GM18498 (cell line): ENCODE data around the gene ST3GAL5.

ENCODE experiments used
- ATAC-seq: cut with Tn5 transposase; IDR thresholded peaks from one replicate; pipeline ENCODE4 v1.9.1; 2021; ENCODE audit warnings: mild to moderate bottlenecking, moderate library complexity; ENCODE audit not compliant: unreplicated experiment

Gene ST3GAL5

DNA sequence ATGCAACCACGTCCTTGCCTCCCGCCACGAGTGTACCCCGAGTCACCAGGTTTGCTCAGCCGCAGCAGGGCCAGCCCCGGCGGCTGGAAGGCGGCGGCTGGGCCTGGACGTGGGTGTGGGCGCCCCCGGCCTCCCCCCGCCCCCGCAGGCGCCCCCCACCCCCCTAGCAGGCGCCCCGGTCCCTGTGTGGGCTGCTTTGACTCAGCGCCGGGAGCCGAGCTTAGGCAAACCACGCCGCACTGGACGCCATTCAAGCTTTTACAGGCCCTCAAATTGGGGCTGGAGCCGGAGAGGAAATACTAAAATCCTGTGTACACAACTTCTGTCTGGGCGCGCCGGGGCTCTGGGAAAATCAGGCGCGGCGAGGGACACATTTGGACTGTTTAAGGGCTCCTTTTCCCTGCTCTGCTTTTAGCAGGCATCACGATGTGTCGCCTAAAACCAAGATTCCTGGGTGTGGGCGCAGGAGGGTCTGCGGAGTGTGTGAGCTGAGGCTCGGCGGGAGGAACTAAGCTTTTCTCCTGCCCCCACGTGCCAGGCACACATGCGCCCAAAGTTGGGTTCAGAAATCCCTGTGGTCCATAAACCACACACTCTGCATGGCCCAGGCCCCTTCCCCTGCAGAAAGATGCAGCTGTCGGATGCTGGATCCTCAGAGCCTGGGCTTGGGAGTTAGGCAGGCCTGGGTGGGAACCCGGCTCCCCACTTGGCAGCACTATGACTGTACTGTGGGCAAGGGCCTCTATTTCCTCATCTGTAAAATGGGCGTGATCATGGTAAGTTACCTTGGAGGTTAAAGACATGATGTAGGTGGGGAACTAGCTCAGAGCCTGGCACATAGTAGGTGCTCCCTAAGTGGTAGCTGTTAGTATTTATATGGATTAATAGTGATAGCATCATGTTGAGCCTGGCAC lies 77.4 kb downstream of the ST3GAL5 start:
- ATAC-seq = no peak

DNA sequence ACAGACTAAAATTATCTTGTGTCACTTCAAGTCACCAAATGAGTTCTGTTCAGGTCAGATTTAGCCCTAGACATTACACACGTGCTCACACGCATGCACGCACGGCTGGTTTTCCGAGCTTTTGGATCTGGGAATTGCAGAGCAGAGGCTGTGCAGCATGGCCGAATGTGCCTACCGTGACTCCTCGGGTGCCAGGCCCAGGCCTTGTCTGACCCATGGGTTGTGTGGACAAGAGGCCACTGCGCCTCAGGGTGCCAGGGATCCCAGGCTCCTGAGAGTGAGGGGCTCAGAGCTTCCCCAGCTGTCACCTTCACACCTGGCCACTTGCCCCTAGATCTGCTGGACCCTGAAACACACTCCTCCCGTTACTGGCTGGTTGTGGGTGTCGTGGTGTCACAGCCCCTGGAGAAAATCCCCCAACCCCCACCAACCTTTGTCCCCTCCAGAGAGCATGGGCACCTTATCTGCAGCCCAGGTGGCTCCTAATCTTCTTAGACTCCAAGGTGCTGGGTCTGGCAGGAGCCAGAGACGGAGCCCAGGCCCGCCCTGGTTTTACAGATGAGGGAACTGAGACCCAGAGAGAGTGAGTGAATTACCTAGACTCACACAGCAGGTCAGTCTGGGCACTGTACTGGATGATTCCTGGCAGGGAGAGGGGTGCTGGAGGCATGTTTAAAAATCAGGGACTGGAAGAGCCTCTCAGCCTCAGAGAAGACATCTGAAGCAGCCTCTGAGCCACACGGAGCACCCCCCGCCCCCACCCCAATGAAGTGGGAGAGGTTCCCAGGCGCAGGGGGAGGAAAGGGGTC lies 78.2 kb downstream of the ST3GAL5 start:
- no peak for ATAC-seq

DNA sequence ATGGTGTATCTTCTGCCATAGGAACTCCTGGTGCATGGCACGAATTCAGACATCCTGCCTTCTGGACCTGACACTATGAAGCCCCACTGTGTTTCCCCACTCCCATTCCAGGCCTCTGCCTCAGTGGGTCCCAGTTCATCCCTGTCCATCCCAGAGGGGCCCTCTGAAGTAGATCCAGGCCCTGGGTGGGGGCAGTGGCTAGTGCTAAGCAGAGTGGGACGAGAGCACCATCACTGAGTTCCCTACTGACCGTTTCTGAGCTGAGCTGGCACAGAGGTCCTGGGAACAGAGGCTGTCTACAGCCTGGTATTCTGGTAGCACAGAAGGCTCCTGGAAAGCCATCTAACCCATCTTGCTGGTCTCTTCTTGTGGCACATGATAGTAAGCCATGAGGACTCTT lies 81.0 kb downstream of the ST3GAL5 start:
- no peak for ATAC-seq

DNA sequence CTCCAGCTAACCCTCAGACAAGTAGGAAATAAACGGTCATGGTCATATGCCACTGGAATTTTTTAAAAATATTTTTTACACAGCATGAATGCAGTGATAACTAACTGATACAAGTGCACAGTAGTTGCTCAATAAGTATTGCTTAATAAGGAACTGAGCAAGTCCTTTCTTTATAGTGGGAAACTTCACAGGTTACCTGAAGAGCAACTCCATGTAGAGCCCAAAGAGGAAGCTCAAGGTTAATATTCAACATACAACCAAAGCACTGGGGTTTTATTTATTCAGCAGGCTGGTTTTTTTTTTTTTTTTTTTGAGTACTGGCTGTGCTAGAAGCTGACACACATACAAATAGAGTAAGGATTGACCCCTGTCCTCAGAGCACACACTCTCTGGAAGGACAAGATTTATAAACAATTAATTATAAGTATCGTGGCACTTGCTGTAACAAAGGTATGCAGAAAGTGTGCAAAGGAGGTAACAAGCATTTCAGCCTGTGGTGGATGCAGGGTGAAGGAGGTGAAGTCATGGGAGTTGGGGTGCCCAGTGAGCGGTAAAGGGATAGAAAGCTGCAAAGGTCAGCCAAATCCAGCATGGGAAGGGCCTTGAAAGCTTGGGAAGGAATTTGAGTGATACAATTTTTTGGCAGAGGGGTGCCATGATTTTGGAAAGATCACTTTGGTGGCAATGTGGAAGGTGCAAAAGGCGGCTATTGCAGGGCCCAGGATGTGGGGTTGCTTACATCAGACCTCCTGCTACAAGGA lies 82.3 kb downstream of the ST3GAL5 start:
- no peak for ATAC-seq

DNA sequence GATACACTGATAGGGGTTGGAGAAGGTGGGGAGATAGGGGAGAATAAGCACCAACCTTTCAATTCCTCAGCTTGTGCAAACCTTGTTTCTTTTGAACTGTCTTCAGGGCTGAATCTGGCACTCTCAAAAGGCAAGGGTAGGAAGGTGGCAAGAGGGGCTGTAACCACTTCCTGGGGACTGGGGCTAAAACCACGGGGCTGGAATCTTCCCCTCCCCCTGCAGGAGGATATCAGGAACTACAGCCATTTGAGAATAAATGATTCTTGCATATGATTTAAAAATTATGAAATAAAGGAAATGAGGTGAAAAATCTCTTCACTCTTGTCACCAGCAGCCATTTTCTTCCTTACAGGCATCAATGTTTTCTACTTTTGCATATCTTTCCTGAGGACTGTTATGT lies 84.2 kb downstream of the ST3GAL5 start:
- no peak for ATAC-seq

DNA sequence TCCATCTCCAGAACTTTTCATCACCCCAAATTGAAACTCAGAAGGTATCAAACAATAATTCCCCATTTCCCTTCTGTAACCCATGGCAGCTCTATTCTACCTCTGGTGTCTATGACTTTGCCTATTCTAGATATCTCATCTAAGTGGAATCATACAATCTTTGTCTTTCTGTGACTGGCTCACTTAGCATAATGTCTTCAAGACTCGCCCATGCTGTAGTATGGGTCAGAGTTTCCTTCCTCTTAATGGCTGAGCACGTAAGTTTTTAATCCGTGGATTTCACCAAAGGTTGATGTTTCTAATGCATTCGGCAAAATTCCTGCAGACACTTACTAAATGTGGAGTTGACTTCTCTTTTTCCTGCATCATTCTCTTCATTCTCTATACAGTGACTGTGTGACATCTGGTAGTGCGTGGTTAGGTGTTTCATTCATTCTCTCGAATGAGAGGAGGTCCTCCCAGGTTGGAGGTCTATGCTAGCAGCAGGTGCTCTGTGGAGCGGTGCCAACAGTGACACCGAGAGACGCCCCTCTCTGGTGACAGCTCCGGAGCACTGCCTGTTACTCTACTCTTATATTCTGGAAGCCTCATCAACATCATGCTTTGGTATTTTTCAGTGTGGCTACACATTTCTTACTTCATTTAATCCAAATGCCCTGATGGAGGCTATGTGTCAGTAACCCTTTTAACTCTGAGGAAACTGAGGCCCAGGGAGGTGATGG lies 84.9 kb downstream of the ST3GAL5 start:
- ATAC-seq = no peak

- no peak for ATAC-seq
These were observed 86.3 kb downstream of the ST3GAL5 start for GRCh38 chr2:85802354-85803103.

- ATAC-seq = no peak
These were observed 86.9 kb downstream of the ST3GAL5 start for GRCh38 chr2:85801871-85802270.

DNA sequence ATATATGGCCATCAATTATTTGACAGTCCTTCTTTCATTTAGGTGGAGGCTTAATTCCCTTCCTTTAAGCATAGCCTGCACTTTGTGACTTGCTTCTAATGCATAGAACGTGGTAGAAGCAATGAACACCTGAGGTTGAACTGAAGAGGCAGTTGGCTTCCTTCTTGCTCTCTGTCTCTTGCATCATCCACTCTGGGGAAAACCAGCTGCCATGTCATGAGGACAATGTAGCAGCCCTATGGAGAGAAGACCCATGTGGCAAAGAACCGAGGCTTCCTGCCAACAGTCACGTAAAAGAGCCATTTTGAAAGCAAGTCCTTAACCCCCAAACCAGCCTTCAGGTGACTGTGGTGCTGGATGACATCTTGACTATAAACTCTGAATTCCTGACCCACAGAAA lies 88.2 kb downstream of the ST3GAL5 start:
- ATAC-seq = no peak

- no peak for ATAC-seq
These were observed 89.4 kb downstream of the ST3GAL5 start for GRCh38 chr2:85799215-85799956.

GRCh38 chr2:85797921-85798320 lies 90.9 kb downstream of the ST3GAL5 start:
- ATAC-seq = no peak

- ATAC-seq = no peak
These were observed 91.5 kb downstream of the ST3GAL5 start for GRCh38 chr2:85797263-85797660.

DNA sequence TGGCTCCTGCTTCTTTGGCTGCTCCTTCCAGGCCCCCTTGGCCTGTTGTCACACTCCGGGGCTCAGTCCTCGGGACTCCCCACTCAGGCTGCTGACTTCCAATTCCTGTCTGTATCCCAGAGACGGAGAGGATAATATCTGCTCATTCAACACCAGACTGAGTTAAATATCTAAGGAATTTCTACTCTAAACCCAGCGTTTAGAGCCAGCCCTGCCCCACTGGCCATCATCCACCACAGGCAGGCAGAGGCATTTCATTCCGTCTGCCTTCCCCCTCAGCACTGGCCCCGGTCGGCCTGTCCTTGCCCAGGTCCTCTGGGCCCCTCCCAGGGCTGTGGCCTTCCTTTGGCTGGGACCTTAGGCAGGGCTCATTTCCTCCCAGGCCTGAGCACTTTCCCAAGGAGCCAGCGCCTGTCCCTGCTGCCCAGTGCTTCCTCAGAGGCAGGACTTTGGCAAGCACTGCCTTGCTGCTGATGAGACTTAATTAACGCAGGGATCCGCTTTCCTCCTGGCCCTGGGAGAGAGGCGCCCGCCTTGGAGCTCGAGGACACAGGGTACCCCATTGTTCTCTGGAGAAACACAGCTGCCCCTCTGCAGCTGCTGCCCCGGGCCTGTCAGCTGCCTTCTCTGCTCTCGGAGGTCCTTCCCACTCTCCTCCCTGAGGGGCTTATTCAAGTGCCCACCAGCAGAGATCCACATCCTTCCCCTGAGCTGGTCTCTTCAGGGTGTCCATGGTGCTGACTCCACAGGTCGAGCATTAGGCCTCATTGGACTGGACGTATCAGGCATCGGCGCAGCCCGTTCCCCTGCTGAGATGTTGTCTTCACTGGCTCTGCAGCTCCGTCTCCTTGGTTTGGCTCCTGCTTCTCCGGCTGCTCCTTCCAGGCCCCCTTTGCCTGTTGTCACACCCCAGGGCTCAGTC lies 92.2 kb downstream of the ST3GAL5 start:
- no peak for ATAC-seq

DNA sequence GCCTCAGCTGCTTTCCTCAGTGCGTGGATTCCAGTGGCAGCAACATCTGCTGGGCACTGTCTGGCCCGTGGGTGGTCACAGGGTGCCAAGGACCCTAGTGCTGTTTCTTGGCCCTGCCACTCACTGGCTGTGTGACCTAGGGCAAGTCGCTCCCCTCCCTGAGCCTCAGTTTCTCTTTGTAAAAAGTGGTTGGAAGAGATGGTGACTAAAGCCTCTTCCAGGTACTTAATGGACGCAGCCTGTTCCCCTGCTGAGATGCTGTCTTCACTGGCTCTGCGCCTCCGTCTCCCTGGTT lies 92.8 kb downstream of the ST3GAL5 start:
- ATAC-seq = no peak

- ATAC-seq = no peak
These were observed 93.3 kb downstream of the ST3GAL5 start for GRCh38 chr2:85795331-85796045.

DNA sequence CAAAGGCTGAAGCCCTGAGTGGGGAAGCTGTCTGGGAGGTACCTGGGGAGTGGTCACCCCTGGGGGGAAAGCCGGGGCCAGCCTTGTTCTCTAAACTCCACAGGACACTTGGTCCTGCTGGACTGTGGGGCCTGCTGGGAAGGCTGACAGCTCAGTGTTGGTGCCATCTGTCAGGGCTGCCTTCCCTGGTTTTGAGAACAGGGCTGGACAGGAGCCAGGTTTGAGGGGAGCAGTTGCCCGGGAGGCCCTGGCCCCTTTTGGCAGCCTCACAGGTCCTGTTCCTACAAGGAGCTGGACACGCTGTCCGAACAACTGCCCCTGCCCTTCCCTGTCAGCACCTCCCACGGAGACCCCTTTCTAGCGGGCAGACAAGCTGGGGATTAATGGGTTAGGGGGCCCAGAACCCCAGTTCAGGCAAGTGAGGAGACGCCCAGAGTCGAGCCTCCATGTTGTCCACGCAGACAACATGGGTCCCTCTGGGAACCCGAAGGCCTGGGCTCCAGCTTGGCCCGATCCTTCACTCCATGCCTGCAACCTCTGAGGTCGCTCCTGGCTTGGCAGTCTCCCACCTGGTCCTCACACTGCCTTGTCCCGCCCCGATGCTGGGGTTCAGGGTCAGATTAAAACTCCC lies 94.2 kb downstream of the ST3GAL5 start:
- no peak for ATAC-seq

GRCh38 chr2:85794038-85794441 lies 94.8 kb downstream of the ST3GAL5 start:
- no peak for ATAC-seq
